GM21786 (cell line): ENCODE measurements around the gene LGR4.
"Not testable (repeated sequence)": the region's sequence is repeated elsewhere in the genome, so short reads cannot be mapped to it uniquely, and the experiment has no call there.

ENCODE experiments used
- ATAC-seq: cut with Tn5 transposase; IDR thresholded peaks from one replicate; pipeline ENCODE4 v1.9.1; 2021; ENCODE audit not compliant: unreplicated experiment

The LGR4 gene

DNA sequence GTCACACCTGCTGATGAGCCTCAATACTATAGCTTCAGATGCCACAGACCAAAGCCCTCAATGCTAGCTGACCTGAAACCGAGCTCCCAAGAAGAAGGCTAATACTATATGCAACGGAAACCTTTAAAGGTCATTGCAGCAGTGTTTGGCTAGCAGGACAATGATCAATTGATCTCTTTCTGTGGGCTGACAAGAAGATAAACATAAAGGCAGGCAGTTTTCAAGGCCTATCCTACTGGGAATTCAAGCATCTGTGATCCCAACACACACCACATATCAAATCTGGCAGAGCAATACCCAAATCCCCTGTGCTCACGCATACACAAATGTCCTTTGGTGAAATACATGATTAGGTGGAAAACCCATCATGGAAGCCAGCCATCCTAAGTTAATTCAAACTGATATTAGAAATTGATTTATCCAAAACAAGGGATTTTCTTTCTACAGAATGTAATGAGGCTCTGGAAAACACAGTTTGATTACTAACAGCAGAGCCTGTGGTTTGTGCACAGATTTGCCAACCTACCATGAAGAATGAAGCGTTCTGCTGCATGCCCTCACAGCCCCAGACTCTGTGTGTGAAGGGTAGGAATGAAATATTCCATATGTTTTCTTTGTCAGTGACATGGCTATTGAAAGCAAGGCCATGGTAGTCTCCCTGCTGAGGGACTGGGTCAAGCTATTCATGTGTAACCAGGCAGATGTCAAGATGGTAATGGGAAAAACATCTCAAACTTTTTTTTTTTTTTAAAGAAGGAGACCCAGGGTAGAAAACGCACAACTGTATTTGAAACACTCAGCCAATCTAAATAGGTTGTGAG is 12.2 kb downstream of the LGR4 start:
- no peak for ATAC-seq

DNA sequence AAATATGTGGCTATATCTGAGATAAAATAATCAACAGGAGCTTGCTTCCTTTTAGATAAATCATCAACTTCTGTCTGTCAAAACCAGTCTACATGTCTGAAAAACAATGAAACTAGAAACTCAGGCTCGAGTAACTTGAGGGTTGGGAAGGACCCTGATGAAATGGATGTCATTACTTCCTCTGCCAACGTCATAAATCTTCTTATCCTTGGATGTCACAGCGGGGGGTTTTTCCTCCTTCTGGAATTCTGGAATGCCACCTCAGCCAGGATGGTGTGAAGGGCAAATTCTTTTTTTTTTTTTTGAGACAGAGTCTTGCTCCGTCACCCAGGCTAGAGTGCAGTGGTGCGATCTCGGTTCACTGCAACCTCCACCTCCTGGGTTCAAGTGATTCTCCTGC is 13.4 kb downstream of the LGR4 start:
- ATAC-seq, result no peak

DNA sequence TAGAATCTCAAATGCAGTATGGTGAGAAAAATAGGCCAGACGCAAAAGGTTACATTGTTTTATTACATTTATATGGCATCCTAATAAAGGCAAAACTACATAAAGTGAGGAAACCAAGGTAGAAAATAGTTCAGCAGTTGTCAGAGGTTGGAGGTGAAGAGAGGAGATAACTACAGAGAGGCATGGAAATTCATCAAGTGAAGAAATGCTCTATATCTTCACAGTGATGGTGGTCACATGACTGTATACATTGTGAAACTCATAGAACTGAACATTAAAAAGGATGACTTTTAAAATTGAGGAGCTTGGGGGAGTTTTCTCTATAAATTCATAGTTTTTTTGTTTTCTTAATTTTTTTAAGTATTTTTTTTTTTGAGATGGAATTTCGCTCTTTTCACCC is 14.4 kb downstream of the LGR4 start:
- ATAC-seq, result no peak

DNA sequence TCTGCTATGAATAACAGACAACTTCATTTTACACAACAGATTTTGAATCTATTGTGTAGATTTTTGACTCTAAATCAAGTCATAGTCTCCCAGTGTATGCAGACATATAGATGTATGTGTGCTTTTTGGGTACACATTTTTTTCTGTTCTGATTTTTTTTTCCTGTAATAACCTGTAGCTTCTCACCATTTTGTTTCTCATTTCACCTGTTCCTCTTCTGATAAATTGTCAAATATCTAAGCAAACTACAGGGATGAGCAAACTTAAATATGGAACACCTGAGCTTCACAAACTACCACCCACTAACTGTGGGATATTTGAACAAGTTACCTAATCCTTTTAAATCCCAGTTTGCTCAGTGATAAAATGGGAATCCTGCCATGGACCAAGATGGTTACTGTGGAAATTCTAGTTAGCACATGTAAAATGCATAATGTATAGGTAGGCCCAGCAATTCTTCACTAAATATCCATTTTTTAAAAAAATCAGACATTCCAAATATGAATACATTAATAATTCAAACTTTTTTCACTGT is 15.7 kb downstream of the LGR4 start:
- ATAC-seq, result no peak

DNA sequence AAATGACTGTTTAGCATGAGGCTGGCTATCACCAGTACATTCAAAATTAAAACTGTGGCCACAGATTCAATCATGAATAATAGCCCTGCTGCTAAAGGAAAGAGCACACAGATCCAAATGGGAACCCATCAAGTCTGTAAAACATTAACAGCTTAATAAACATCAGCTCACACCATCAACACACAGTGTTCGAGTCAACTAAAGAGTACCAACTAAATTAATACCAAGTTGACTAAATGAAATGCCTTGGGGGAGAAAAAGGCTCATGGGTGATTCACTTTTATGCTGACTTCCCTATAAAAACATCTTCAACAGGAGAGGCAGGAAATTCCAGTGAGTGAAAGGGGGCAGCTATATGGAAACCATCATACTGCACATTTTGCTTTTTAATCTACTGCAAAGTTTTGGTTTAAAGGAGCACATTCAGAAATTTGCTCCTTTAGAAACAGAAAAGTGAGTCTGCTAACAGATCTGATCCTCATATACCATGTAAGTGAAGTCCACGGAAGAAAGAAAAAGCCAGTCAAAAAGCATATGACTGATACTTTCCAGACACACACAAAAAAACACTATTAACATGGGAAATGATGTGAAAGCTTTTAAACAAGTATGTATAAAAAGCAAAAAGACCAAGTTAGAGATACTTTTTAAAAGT is 16.3 kb downstream of the LGR4 start:
- no peak for ATAC-seq

DNA sequence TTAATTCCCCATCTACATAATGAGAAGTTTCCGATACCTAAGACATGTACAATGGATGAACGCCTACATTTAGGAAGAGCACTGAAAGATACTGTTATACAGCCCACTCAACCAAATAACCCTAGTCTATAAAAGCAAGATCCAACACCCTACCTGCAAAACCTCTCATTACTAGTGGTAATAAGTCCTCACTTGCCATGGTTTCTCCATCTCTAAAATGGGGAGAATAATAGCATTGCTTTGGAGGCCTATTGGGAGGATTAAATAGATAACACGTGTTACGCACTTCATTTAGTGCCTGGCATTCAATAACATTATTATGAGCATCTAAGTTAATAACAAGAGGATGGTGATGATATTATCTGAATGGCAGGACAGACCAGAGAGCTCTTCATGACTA is 16.9 kb downstream of the LGR4 start:
- no peak for ATAC-seq

DNA sequence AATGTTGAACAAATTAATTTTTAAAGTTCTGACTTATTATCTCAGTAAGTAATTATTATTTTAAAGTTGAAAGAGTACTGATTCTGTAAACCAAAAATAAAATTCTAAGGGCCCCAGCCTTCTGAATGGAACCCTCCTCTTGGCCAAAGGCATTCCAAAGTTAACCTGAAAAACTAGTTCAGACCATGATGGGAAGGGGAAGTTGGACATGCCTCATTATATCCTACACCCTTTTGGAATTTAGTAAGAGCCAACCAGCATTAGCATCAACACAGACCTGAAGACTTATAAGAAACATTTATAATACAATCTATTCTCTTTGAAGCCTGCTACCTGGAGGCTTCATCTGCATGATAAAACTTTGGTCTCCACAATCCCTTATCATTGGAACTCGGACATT is 18.9 kb downstream of the LGR4 start:
- no peak for ATAC-seq

DNA sequence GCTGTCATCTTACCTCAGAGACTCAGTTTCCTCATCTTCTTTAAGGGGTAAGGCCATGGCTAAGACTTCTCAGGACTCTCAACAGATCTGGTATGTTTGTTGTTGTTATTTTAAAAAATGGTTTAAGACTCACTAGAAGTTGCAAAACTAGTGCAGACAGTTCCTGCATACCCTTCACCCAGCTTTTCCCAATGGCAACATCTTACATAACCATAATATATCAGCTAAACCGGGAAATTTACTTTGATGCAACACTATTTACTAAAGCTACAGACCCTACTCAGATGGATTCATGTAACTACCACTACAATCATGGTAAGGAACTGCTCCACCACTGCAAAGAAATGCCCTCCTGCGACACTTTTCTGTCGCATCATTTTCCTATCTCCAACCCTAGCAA is 20.4 kb downstream of the LGR4 start:
- ATAC-seq, result no peak

DNA sequence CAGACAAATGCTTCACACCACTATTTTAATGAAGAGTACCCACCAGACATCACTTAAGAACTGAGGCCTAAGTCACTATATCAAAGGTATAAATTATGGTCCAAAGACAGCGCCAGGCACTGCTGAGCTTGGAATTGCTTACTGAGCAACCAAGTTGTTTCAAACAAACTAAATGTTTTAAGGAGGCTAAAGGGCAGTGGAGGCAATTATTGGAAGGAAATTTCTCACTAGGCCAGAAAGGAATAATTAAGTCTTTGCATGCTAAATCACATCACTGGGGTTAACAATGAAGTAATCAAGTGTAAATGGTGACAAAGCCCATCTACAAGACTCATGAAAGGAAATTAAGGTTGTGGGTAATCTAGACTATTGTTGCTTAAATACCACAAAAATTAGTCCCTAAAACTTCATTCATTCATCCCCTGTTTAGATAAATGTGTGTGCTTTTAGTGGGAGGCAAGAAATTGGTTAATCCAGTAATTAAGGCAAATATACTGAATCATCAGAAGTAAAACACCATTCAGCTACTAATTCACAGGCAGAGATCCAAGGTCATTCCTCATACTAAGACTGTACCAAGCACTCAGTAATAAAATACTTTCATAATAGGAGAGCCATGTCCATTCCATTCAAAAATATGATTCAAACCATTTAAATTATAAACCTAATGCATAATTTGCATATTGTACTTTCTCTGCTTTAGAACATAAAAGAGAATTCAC is 21.2 kb downstream of the LGR4 start:
- ATAC-seq, result no peak

DNA sequence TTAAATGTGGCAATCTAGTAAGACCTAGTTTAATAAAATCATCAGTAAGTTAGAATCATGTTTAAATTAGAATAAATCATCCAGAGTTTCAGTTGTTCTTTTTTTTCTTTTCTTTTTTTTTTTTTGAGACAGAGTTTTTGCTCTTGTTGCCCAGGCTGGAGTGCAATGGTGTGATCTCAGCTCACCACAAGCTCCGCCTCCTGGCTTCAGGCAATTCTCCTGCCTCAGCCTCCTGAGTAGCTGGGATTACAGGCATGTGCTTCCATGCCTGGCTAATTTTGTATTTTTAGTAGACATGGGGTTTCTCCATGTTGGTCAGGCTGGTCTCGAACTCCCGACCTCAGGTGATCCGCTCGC is 24.4 kb downstream of the LGR4 start:
- ATAC-seq, result not testable (repeated sequence)

DNA sequence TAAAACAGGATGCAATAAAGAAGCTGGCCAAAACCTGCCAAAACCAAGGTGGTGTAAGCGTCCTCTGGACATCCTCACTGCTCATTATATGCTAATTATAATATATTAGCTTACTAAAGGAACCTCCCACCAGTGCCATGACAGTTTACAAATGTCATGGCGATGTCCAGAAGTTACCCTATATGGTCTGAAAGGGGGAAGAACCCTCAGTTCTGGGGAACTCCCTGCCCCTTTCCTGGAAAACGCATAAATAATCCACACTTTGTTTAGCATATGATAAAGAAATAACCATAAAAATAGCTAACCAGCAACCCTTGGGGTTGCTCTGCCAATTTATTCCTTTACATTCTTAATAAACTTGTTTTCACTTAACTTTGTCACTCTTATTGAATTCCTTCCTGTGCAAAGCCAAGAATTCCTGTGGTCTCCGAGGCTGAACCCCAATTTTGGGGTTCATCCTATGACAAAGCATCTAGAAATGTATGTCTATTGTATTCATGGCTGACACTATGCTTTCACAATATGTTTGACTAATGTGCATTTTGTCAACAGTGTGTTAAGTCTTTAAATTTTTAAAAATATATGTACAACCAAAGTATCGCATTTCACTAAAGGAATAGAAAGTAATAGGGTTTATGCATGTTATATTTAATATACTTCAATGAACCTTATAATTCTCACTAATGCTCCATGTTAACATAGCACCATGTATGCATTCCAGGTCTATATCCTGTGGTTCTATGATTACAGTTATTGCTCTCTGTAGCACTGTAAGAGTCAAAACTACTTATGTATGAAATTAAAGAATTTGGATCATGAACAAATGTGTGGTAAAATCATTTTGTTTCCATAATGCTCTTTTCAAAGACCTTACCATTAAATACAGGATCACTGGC is 25.1 kb downstream of the LGR4 start:
- ATAC-seq, result no peak

DNA sequence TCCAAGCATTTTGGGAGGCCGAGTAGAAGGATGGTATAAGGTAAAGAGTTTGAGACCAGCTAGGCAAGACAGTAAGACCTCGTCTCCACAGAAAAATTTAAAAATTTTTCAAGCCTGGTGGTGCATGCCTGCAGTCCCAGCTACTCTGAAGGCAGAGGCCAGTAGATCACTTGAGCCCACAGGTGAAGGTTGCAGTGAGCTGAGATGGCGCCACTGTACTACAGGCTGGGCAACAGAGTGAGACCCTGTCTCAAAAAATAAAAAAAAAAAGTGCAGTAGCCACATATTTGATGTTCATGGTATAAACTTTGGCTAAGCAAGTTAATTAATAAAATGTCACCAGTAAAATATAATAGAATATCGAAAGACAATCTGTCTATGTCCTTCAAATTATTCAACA is 27.0 kb downstream of the LGR4 start:
- ATAC-seq, result no peak

DNA sequence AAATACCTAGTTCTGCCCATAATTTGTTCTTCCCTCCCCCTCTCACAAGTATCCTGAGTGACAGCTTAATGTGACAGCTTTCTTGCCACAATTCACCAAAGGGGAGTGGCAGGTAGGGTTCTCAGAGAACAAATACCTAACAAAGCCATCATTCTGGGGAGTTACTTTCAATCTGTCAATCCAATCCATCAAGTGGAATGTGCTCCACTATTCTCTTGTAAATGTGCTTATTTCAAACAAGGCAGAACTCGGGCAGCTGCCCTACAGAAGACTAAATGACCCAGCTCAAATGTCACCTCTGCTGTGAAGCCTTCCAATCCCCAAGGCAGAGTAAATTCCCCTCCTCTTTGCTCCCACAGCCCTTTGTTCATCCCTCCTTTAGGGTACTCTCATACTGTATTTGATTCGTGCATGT is 27.8 kb downstream of the LGR4 start:
- no peak for ATAC-seq

DNA sequence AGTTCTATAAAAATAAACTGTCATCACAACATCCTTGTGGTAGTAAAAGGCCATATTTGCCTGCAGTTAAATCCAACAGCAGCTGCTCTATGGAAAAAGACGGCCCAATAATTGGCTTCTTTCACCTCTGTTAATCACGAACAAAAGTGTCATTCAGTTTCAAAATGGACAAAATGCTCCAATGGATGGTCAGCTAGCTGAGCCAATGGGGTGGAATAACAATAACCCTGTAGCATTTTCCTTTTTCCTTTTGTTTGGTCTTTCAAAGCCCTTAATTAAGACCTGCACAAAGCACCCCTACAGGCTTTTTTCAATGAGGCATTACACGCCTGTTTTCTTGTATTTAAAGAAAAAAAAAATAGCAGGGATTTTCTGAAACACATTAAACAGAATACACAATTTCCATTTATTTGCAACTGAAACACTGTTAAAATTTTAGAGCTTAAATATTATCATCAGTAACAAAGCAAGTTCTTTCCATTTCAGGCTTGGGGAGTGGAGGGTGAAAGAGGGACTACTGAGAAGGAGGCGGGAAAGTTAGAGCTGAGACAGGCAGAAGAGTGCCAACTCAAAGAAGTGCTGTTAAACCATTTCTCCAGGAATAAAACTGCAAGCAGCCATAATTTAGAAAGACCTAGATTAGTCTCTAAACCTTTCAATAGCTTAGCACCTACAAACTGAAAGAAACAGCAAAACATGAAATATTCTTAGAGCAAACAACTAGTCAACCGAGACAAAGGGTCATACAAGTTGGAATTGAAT is 28.7 kb downstream of the LGR4 start:
- no peak for ATAC-seq

DNA sequence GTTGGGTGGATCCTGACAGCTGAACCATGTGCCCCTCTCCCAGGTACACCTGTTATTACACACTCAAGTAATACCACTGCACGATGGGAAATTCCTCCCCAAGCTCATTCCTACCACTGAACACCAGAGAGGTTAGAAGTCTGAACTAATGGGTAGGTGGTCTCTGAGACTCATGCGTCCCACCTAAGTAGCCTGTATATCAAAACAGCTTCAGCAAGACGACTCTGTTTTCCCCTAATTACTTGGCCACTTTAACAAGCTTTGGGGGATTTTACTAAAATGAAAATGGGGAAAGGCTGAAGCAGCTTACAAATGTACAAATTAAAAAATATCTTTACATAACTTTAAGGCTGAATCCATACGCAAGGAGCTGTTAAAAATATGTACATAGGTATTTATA is 29.4 kb downstream of the LGR4 start:
- no peak for ATAC-seq

DNA sequence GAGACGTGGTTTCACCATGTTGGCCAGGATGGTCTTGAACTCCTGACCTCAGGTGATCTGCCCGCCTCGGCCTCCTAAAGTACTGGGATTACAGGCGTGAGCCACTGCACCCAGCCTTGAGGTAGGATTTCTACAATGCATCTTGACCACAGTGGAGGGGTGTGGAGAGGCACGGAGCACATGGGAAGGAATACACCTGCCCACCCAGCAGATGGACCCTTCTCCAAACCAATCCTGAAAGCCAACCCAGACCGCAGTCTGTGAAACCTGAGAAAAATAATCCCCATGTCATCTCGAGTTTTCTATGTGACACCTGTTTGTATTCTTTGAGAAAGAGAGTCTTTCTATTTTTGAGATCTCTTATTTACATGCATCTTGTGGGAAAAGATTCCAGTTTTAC is 32.5 kb downstream of the LGR4 start:
- no peak for ATAC-seq

DNA sequence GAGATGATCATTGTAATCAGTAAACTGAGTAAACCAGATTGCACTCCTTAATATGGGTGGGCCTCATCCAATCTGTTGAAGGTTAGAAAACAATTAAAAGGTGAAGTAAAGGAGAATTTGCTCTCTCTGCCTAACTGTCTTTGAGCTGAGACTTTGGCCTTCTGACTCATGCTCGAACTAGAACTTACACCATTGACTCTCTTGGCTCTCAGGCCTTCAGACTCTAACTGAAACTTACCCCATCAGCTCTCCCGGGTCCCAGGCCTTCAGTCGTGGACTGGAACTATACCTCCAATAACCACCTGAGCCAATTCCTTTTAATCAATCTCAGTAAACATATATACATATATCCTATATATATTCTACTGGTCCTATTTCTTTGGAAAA is 34.0 kb downstream of the LGR4 start:
- no peak for ATAC-seq

DNA sequence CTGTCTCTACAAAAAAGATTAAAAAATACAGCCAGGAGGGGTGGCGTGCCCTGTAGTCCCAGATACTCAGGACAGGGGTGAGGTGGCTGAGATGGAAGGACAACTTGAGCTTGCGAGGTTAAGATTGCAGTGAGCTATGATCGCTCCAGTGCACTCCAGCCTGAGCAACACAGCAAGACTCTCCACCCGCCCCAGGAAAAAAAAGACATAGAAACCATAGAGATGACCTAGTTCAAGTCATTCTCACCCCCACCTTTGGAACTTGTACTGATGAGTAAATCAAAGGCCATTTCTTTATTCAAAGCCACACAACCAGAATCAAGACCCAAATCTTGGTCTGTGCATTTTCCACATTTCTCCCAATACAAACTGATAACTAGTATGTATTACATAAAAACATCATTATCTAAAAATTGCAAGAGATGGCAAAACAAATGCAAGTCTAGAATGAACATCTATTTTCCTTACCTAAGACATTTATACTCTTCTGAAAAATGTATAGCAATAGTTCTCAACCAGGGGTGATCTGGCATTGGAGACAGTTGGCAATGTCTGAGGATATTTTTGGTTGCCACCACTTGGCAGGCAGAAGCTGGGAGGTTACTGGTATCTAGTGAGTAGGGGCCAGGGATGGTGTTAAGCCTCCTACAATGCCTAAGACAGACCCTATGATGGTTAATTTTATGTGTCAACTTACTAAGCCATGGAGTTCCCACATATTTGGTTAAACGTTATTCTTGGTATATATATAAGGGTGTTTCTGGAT is 34.6 kb downstream of the LGR4 start:
- no peak for ATAC-seq

DNA sequence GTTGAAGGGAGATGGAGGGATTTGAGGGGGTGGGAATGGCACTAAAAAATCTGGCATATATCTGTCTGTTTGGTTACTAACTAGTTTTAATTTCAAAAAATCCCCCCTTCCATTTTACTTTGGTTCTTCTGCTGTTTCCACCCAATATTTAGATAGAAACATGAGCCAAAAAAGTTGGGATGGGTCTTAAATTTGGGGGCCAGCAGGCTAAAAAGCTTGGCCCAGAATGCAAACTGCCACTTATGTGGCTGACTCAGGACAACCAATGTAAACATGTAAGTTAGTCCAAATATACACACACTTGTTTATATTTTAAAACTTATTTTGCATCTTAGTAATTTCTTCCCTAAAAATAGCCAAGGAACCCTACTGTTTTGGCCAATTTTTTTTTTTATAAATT is 35.7 kb downstream of the LGR4 start:
- ATAC-seq, result no peak
